Mesendoderm (in vitro differentiated cells): ENCODE data around the gene XYLB. TPM values are rescaled to one million over a fixed set of nuclear protein-coding genes. Genes with fewer than 3 reads are reported as not detected.
"Not testable (repeated sequence)": the region's sequence is repeated elsewhere in the genome, so short reads cannot be mapped to it uniquely, and the experiment has no call there.

Experiments used
- DNase-seq: peaks from one replicate; pipeline ENCODE4 v3.0.0; 2013
- H2AK5ac ChIP-seq: 2 replicates; pipeline ENCODE4 v1.6.1; 2013; ENCODE audit warnings: low read length, inconsistent platforms
- H2BK120ac ChIP-seq: 2 replicates; pipeline ENCODE4 v1.6.1; 2013; ENCODE audit warnings: low read depth, mild to moderate bottlenecking, low read length, moderate library complexity, mixed read lengths
- H2BK15ac ChIP-seq: replicated peaks from 2 replicates; pipeline ENCODE4 v1.6.1; 2013; ENCODE audit warnings: low read depth, mild to moderate bottlenecking, moderate library complexity
- H2BK5ac ChIP-seq: 2 replicates; pipeline ENCODE4 v1.6.1; 2013; ENCODE audit warnings: low read length, inconsistent platforms
- H3K18ac ChIP-seq: 2 replicates; pipeline ENCODE4 v1.6.1; 2013; ENCODE audit warnings: mild to moderate bottlenecking, low read length, mixed read lengths
- H3K23ac ChIP-seq: one replicate; pipeline ENCODE4 v1.6.1; 2013; ENCODE audit warnings: low read length
- H3K27ac ChIP-seq: 2 replicates; pipeline ENCODE4 v1.5.1; 2013; ENCODE audit warnings: low read depth, mild to moderate bottlenecking, inconsistent platforms, low read length, moderate library complexity
- H3K27me3 ChIP-seq: 2 replicates; pipeline ENCODE4 v1.6.1; 2013; ENCODE audit warnings: low read length, control low read depth, mild to moderate bottlenecking, inconsistent platforms; ENCODE audit not compliant: insufficient read depth, poor library complexity
- H3K36me3 ChIP-seq: 2 replicates; pipeline ENCODE4 v1.6.1; 2013; ENCODE audit warnings: low read length, inconsistent platforms; ENCODE audit not compliant: control insufficient read depth, insufficient read depth
- H3K4ac ChIP-seq: one replicate; pipeline ENCODE4 v1.6.1; 2013; ENCODE audit warnings: low read depth, mild to moderate bottlenecking, low read length, moderate library complexity
- H3K4me1 ChIP-seq: 2 replicates; pipeline ENCODE4 v1.6.1; 2013; ENCODE audit warnings: low read depth, low read length, inconsistent platforms; ENCODE audit not compliant: control insufficient read depth
- H3K4me2 ChIP-seq: 2 replicates; pipeline ENCODE4 v1.6.1; 2013; ENCODE audit warnings: low read length
- H3K4me3 ChIP-seq: 2 replicates; pipeline ENCODE4 v1.5.1; 2013; ENCODE audit warnings: mild to moderate bottlenecking, low read length
- H3K56ac ChIP-seq: one replicate; pipeline ENCODE4 v1.6.1; 2013; ENCODE audit warnings: low read length
- H3K79me1 ChIP-seq: 2 replicates; pipeline ENCODE4 v1.6.1; 2013; ENCODE audit warnings: low read length, inconsistent platforms
- H3K79me2 ChIP-seq: 2 replicates; pipeline ENCODE4 v1.6.1; 2013; ENCODE audit warnings: mild to moderate bottlenecking, low read length; ENCODE audit not compliant: control insufficient read depth, insufficient read depth
- H3K9ac ChIP-seq: 2 replicates; pipeline ENCODE4 v1.6.1; 2013; ENCODE audit warnings: low read length, inconsistent platforms
- H4K5ac ChIP-seq: one replicate; pipeline ENCODE4 v1.6.1; 2013; ENCODE audit warnings: low read length
- H4K8ac ChIP-seq: one replicate; pipeline ENCODE4 v1.6.1; 2013; ENCODE audit warnings: low read depth, mild to moderate bottlenecking, control low read depth, low read length, moderate library complexity
- WGBS: extraction: QIAGEN DNeasy Blood & Tissue Kit; methylation state at CpG from one replicate; pipeline ENCODE4 v1.1.7; 2013; ENCODE audit warnings: low lambda C conversion rate, missing lambda C conversion rate; ENCODE audit not compliant: insufficient coverage; ENCODE audit errors: extremely low coverage; 5-methylcytosine and 5-hydroxymethylcytosine counted together
- polyA plus RNA-seq, 2 experiments: library from polyadenylated mRNA; stranded (reverse); fragments of 200-250 nt; gene quantifications; one replicate each; pipeline ENCODE4 v1.2.3, GENCODE V29; 2013

XYLB gene
- polyA plus RNA-seq (2013, experiment 1 of 2) = 1.6 TPM
- polyA plus RNA-seq (2013, experiment 2 of 2) = 2.0 TPM

DNA sequence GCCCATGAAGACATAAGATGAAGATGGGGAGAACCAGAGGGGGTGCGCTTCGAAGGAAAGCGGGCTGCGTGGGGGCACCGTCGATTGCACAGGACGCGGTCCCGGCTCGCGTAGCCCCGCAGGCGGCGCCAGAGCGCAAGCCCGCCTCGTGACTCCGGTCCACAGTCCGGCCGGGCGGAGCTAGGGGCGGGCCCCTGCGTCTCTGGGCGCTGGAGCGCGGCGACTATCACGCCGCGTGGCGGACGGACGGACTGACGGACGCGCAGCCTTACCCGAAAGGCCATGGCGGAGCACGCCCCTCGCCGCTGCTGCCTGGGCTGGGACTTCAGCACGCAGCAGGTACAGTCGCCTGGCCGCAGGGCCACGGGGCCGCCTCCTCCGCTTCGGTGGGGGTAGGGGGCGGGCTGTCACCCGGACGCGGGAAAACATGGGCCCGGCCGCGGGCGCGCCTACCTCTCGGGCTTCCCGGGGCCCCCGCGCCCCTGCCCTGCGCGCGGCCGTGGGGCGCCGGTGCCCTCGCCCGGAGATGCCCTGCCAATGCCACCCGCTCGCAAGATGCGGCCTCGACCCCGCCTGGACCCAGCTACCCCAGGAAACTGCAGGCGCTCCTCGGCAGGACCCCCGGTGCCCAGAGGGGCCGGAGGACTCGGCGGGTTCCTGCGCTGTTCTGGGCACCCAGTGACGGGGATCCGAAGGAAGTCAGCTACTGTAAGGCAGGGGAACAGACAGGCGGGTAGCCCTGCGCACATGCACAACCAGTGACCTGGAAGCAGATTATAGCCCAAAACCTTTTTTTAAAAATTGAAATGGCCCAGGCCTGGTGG is at the start of gene XYLB:
XYLB (plus strand) TSS at position 199 of the 824 bp plus-strand sequence; CDS start at position 283, 84 bp downstream.
- Histone ChIP-seq H4K5ac (no peak within 1 kb of the TSS), H2BK15ac (no peak within 1 kb of the TSS), H3K36me3 (no peaks in the 10 kb centered on the region), H2AK5ac (no peak within 1 kb of the TSS), H3K79me1 (no peaks in the 10 kb centered on the region), H3K4me1 (no peaks in the 10 kb centered on the region), H3K79me2 (no peaks in the 10 kb centered on the region), H3K4ac (no peak within 1 kb of the TSS), H3K4me2 (peak within 1 kb of the TSS; percentile 92), H2BK5ac (no peak within 1 kb of the TSS), H3K27me3 (no peaks in the 10 kb centered on the region), H3K18ac (peak within 1 kb of the TSS; percentile 2), H4K8ac (no peak within 1 kb of the TSS), H3K56ac (peak within 1 kb of the TSS; percentile 94), H3K23ac (peak within 1 kb of the TSS; percentile 89), H3K9ac (peak within 1 kb of the TSS; percentile 84), H2BK120ac (no peak within 1 kb of the TSS), H3K27ac (no peak within 1 kb of the TSS), H3K4me3 (peak within 1 kb of the TSS; percentile 69)
- WGBS = no CpG with 5 or more reads among the region's 85 CpGs
- peak; percentile 77 for DNase-seq

DNA sequence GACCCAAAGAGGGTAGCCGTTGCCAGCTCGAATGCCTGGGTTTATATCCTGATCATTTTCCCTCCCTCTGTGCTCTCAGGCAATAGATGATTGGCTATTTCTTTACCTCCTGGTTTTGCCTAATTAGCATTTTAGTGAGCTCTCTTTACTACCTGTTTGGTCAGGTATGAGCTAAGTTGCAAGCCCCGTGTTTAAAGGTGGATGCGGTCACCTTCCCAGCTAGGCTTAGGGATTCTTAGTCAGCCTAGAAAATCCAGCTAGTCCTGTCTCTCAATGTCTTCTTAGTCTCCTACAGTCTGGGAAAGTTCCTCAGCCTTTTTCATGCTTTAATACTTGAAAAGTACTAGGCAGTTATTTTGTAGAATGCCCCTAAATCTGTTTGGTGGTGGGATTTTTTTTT is 49.5 kb upstream of the XYLB start:
- H4K8ac ChIP-seq, H3K27me3 ChIP-seq, H3K4ac ChIP-seq, H3K4me3 ChIP-seq, H3K18ac ChIP-seq, H3K23ac ChIP-seq, H3K4me2 ChIP-seq, H4K5ac ChIP-seq, DNase-seq, H3K36me3 ChIP-seq, H2BK15ac ChIP-seq, H2BK5ac ChIP-seq, H2BK120ac ChIP-seq, H3K9ac ChIP-seq, H2AK5ac ChIP-seq, H3K56ac ChIP-seq, H3K4me1 ChIP-seq, H3K27ac ChIP-seq, H3K79me1 ChIP-seq, H3K79me2 ChIP-seq: not testable (repeated sequence)
- WGBS = no CpG with 5 or more reads among the region's 4 CpGs

DNA sequence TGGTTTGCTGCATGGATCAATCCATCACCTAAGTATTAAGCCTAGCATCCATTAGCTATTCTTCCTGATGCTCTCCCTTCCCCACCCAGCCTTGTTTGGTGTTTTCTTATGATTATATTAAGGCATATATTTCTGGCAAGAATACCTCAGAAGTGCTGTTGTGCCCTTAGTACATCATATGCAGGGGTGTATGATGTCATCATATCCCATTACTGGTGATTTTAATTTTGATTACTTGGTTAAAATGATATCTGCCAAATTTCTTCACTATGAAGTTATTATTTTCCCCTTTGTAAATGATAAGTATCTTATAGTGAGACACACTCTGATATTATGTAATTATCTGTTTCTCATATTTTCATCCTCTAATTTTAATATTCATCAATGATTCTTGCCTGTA is 49.0 kb upstream of the XYLB start:
- no peak for DNase-seq
- H3K23ac ChIP-seq = no peak overlapping the region
- H3K36me3 ChIP-seq = no peaks in the 10 kb centered on the region
- H3K79me1 ChIP-seq = no peaks in the 10 kb centered on the region
- no peak overlapping the region for H4K8ac ChIP-seq
- no peak overlapping the region for H3K4me3 ChIP-seq
- H2AK5ac ChIP-seq = no peak overlapping the region
- H3K4me2 ChIP-seq = no peak overlapping the region
- no peak overlapping the region for H2BK5ac ChIP-seq
- no peak overlapping the region for H3K4ac ChIP-seq
- no peak overlapping the region for H2BK120ac ChIP-seq
- no peak overlapping the region for H3K27ac ChIP-seq
- no peaks in the 10 kb centered on the region for H3K27me3 ChIP-seq
- H3K56ac ChIP-seq = no peak overlapping the region
- no peak overlapping the region for H3K9ac ChIP-seq
- H4K5ac ChIP-seq = no peak overlapping the region
- H3K18ac ChIP-seq = no peak overlapping the region
- no peak overlapping the region for H2BK15ac ChIP-seq
- H3K4me1 ChIP-seq = no peaks in the 10 kb centered on the region
- no peaks in the 10 kb centered on the region for H3K79me2 ChIP-seq

DNA sequence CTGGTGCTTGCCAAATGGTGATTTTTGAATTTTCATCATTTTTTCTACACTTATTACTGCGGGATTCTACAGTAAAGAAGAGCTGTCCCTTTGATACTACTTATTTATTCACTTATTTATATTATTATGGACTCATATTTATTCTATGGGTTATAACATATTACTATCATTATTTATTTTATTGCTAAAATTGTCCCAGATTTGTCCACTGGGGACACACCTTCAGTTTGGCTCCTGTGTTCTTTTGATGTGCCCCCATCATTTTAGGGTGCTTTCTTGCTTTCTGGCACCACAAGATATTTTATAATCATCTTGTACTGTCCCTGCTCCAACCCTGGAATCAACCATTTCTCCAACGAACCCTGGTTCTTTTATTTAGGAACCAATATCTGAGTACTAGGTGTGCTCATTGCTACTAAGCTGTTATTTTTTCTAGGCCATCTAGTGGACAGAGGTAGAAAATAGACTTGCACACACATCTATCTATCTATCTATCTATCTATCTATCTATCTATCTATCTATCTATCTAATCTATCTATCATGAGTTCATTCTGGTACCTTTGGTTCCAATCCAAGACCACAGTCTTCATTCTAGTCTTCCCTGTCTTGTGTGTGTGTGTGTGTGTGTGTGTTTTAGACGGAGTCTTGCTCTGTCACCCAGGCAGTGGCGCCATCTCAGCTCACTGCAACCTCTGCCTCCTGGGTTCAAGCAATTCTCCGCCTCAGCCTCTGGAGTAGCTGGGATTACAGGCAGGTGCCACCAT is 48.5 kb upstream of the XYLB start:
- Histone ChIP-seq H3K27ac (no peak overlapping the region), H3K4me3 (no peak overlapping the region), H3K18ac (no peak overlapping the region), H3K4me2 (no peak overlapping the region), H2BK120ac (no peak overlapping the region), H3K23ac (no peak overlapping the region), H3K56ac (no peak overlapping the region), H3K4me1 (no peaks in the 10 kb centered on the region), H3K9ac (no peak overlapping the region), H3K27me3 (no peaks in the 10 kb centered on the region), H4K5ac (no peak overlapping the region), H3K79me2 (no peaks in the 10 kb centered on the region), H3K4ac (no peak overlapping the region), H2BK5ac (no peak overlapping the region), H2AK5ac (no peak overlapping the region), H3K79me1 (no peaks in the 10 kb centered on the region), H3K36me3 (no peaks in the 10 kb centered on the region), H2BK15ac (no peak overlapping the region), H4K8ac (no peak overlapping the region)
- no CpG with 5 or more reads among the region's 5 CpGs for WGBS
- no peak for DNase-seq

DNA sequence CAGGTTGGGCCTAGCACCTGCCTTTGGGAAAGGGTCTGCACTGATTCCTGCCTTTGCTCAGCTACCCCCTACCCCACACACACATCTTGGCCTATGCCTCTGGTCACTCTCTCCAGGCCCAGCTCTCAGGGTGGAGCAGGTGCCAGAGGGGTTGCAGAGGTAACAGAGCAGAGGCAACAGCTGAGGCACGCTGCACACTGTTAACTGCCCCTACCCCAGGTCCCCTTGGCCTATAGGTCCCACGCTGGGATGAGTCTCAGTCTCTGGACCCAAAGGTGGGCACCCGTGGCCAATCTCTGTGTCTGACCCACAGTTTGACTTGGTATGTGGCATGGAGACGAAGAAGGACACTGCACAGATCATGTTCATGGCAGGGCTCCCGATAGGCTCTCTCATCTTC is 39.6 kb upstream of the XYLB start:
- no peak for DNase-seq
- Histone ChIP-seq H3K79me2 (no peaks in the 10 kb centered on the region), H2BK120ac (no peak overlapping the region), H3K9ac (no peak overlapping the region), H3K56ac (no peak overlapping the region), H2BK15ac (no peak overlapping the region), H3K27ac (no peak overlapping the region), H4K8ac (no peak overlapping the region), H4K5ac (no peak overlapping the region), H3K18ac (no peak overlapping the region), H3K4ac (no peak overlapping the region), H3K4me3 (no peak overlapping the region), H3K4me1 (no peaks in the 10 kb centered on the region), H3K36me3 (no peaks in the 10 kb centered on the region), H2AK5ac (no peak overlapping the region), H3K79me1 (no peaks in the 10 kb centered on the region), H2BK5ac (no peak overlapping the region), H3K4me2 (no peak overlapping the region), H3K23ac (no peak overlapping the region), H3K27me3 (no peaks in the 10 kb centered on the region)
- no CpG with 5 or more reads among the region's 5 CpGs for WGBS
